HFFc6 (cell line): Measurements from ENCODE around the gene ELF2. TPM values are rescaled to one million over a fixed set of nuclear protein-coding genes. Genes with fewer than 3 reads are reported as not detected.

Source experiments
- DNase-seq: peaks from one replicate; pipeline ENCODE4 v3.0.0-alpha.2; 2018
- H3K27ac Mint-ChIP-seq: 2 replicates; pipeline ENCODE4 v1.8.0; 2020; ENCODE audit warnings: mild to moderate bottlenecking, mixed read lengths
- H3K27me3 Mint-ChIP-seq: 2 replicates; pipeline ENCODE4 v1.8.0; 2021; ENCODE audit warnings: mild to moderate bottlenecking, moderate library complexity, mixed read lengths; ENCODE audit not compliant: insufficient read depth
- H3K36me3 Mint-ChIP-seq: 2 replicates; pipeline ENCODE4 v1.8.0; 2021; ENCODE audit warnings: low read depth, mixed read lengths
- H3K4me1 Mint-ChIP-seq: 2 replicates; pipeline ENCODE4 v1.8.0; 2020; ENCODE audit warnings: low read depth, mixed read lengths
- H3K4me3 Mint-ChIP-seq: 2 replicates; pipeline ENCODE4 v1.8.0; 2020; ENCODE audit warnings: mild to moderate bottlenecking, moderate library complexity, mixed read lengths
- H3K9me3 Mint-ChIP-seq: 2 replicates; pipeline ENCODE4 v1.8.0; 2020; ENCODE audit warnings: mild to moderate bottlenecking, mixed read lengths
- total RNA-seq, 6 experiments: library from RNA; stranded (reverse); fragmentation: NEBNext Ultra II Directional; extraction: Animal tissue kit (Norgen Biotek cat#: 25700); gene quantifications; 2 replicates in 1 of 6; 3 replicates in 5 of 6; pipeline ENCODE4 v1.2.3, GENCODE V29; 2021
- TF ChIP-seq, protein P1 (sequence below): fragments of 200-600 bp; sonication (generic); IDR thresholded peaks from 2 replicates; pipeline ENCODE4 v1.5.0; 2021; ENCODE audit warnings: antibody characterized with exemption, mild to moderate bottlenecking

Gene ELF2
- total RNA-seq, 6 experiments from 2014 or later: 17.6 to 23.3 (median 21.1) TPM

DNA sequence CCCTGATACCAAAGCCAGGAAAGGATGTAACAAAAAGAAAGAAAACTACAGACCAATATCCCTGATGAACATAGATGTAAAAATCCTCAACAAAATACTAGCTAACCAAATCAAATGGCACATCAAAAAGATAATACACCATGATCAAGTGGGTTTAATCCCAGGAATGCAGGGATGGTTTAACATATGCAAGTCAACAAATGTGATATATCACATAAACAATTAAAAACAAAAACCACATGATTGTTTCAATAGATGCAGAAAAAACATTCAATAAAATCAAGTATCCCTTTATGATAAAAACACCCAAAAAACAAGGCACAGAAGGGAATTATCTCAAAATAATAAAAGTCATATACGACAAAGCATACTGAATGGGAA lies 31.5 kb downstream of the ELF2 start:
- TF ChIP-seq, protein P1, sequence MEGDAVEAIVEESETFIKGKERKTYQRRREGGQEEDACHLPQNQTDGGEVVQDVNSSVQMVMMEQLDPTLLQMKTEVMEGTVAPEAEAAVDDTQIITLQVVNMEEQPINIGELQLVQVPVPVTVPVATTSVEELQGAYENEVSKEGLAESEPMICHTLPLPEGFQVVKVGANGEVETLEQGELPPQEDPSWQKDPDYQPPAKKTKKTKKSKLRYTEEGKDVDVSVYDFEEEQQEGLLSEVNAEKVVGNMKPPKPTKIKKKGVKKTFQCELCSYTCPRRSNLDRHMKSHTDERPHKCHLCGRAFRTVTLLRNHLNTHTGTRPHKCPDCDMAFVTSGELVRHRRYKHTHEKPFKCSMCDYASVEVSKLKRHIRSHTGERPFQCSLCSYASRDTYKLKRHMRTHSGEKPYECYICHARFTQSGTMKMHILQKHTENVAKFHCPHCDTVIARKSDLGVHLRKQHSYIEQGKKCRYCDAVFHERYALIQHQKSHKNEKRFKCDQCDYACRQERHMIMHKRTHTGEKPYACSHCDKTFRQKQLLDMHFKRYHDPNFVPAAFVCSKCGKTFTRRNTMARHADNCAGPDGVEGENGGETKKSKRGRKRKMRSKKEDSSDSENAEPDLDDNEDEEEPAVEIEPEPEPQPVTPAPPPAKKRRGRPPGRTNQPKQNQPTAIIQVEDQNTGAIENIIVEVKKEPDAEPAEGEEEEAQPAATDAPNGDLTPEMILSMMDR: no peak
- Mint-ChIP-seq H3K4me1 (peaks cover 39% of the 10 kb centered on the region), H3K36me3 (peaks cover 6% of the 10 kb centered on the region; the same call in 1 of the 2 replicates), H3K4me3 (no peak overlapping the region), H3K9me3 (peaks cover 9% of the 10 kb centered on the region; the same call in 1 of the 2 replicates), H3K27me3 (0 out of 2 replicates have a peak, but pooled peaks cover 2% of the 10 kb centered on the region), H3K27ac (no peak overlapping the region)
- no peak for DNase-seq

GRCh38 chr4:139144911-139145551 lies 32.0 kb downstream of the ELF2 start:
- Mint-ChIP-seq H3K27me3 (0 out of 2 replicates have a peak, but pooled peaks cover 2% of the 10 kb centered on the region), H3K4me3 (no peak overlapping the region), H3K27ac (no peak overlapping the region)

GRCh38 chr4:139144161-139144859 lies 32.7 kb downstream of the ELF2 start:
- H3K27ac Mint-ChIP-seq: no peak overlapping the region
- 0 out of 2 replicates have a peak, but pooled peaks cover 2% of the 10 kb centered on the region for H3K27me3 Mint-ChIP-seq
- H3K4me1 Mint-ChIP-seq: peaks cover 39% of the 10 kb centered on the region
- H3K36me3 Mint-ChIP-seq: peaks cover 6% of the 10 kb centered on the region; the same call in 1 of the 2 replicates
- no peak overlapping the region for H3K4me3 Mint-ChIP-seq
- TF ChIP-seq, protein P1: no peak
- DNase-seq: peak; percentile 57
- peaks cover 9% of the 10 kb centered on the region; the same call in 1 of the 2 replicates for H3K9me3 Mint-ChIP-seq

More at GRCh38 chr4:139144911-139145551, 32.0 kb downstream of the ELF2 start:
- DNase-seq: no peak
- TF ChIP-seq, protein P1: no peak
- H3K4me1 Mint-ChIP-seq: peaks cover 39% of the 10 kb centered on the region
- H3K9me3 Mint-ChIP-seq: peaks cover 9% of the 10 kb centered on the region; the same call in 1 of the 2 replicates
- peaks cover 6% of the 10 kb centered on the region; the same call in 1 of the 2 replicates for H3K36me3 Mint-ChIP-seq

GRCh38 chr4:139142980-139143379 lies 34.0 kb downstream of the ELF2 start:
- TF ChIP-seq, protein P1: no peak
- no peak for DNase-seq

DNA sequence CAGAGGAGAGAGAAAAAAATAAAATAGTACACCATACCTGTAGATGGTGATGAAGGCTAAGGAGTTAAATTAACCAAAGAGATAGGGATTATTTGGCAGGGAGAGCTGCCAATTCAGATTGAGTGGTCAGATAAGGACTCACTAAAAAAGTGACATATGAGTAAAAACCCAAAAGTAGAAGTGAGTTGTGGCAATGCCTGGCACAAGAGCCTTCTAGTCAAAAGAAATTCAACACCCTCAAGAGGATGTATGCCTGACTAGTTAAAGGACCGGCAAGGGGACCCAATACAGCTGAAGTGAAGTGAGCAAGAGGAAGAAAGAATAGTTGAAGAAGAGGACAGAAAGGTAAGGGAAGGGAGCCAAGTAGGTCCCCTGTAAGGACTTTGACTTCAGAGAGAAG lies 34.9 kb downstream of the ELF2 start:
- TF ChIP-seq, protein P1: no peak
- no peak for DNase-seq
- H3K27me3 Mint-ChIP-seq: 0 out of 2 replicates have a peak, but pooled peaks cover 2% of the 10 kb centered on the region
- H3K27ac Mint-ChIP-seq: no peak overlapping the region
- peaks cover 9% of the 10 kb centered on the region; the same call in 1 of the 2 replicates for H3K9me3 Mint-ChIP-seq
- no peak overlapping the region for H3K4me3 Mint-ChIP-seq
- H3K4me1 Mint-ChIP-seq: peaks cover 30% of the 10 kb centered on the region
- peaks cover 6% of the 10 kb centered on the region; the same call in 1 of the 2 replicates for H3K36me3 Mint-ChIP-seq

More at GRCh38 chr4:139142980-139143379, 34.0 kb downstream of the ELF2 start:
- H3K27me3 Mint-ChIP-seq: 0 out of 2 replicates have a peak, but pooled peaks cover 2% of the 10 kb centered on the region
- peaks cover 9% of the 10 kb centered on the region; the same call in 1 of the 2 replicates for H3K9me3 Mint-ChIP-seq
- H3K36me3 Mint-ChIP-seq: peaks cover 6% of the 10 kb centered on the region; the same call in 1 of the 2 replicates
- H3K4me3 Mint-ChIP-seq: no peak overlapping the region
- H3K27ac Mint-ChIP-seq: no peak overlapping the region
- peaks cover 33% of the 10 kb centered on the region for H3K4me1 Mint-ChIP-seq
